Skeletal muscle tissue (tissue), 4 donors: ENCODE data around the gene SPON1. TPM values are rescaled to one million over a fixed set of nuclear protein-coding genes. Genes with fewer than 3 reads are reported as not detected.

ENCODE experiments used
- H3K27ac ChIP-seq: one replicate; pipeline ENCODE4 v1.7.0; 2013; ENCODE audit warnings: mild to moderate bottlenecking, low read depth, low read length, inconsistent platforms
- H3K27me3 ChIP-seq, 3 donors: one replicate each; pipeline ENCODE4 v1.7.0; 2013; ENCODE audit warnings: low read length in 3 of 3; ENCODE audit not compliant: control insufficient read depth in 3 of 3, insufficient read depth in 3 of 3
- H3K36me3 ChIP-seq, 3 donors: one replicate each; pipeline ENCODE4 v1.7.0; 2013; ENCODE audit warnings: low read length in 3 of 3; ENCODE audit not compliant: control insufficient read depth in 3 of 3, insufficient read depth in 3 of 3
- H3K4me1 ChIP-seq, 3 donors: one replicate each; pipeline ENCODE4 v1.7.0; 2013; ENCODE audit warnings: low read length in 3 of 3, mild to moderate bottlenecking in 3 of 3; ENCODE audit not compliant: control insufficient read depth in 3 of 3, insufficient read depth in 3 of 3
- H3K4me3 ChIP-seq, 3 donors: one replicate each; pipeline ENCODE4 v1.7.0; 2013; ENCODE audit warnings: low read length in 3 of 3
- H3K9ac ChIP-seq, 3 donors: one replicate each; pipeline ENCODE4 v1.7.0; 2013; ENCODE audit warnings: low read length in 3 of 3, mild to moderate bottlenecking in 3 of 3, moderate library complexity in 2 of 3, low read depth in 1 of 3
- H3K9me3 ChIP-seq, 3 donors: one replicate each; pipeline ENCODE4 v1.7.0; 2013; ENCODE audit warnings: low read length in 3 of 3; ENCODE audit not compliant: control insufficient read depth in 3 of 3
- total RNA-seq: library from RNA; depleted of rRNA; stranded (reverse); fragments of >200 nt; gene quantifications from one replicate; pipeline ENCODE4 v1.2.3, GENCODE V29; 2014
- donor health status: Osteomylitis.

SPON1 gene
- total RNA-seq, 1 donor from 2014 or later: 20.4 TPM

GRCh38 chr11:14093065-14093464 lies 130.5 kb downstream of the SPON1 start:
- no peak overlapping the region for H3K4me3 ChIP-seq
- no peaks in the 10 kb centered on the region for H3K4me1 ChIP-seq
- H3K9me3 ChIP-seq: no peaks in the 10 kb centered on the region
- H3K27me3 ChIP-seq: peaks cover 0 to 4% (median 4%) of the 10 kb centered on the region in 3 donors
- no peak overlapping the region for H3K27ac ChIP-seq
- no peaks in the 10 kb centered on the region for H3K36me3 ChIP-seq
- H3K9ac ChIP-seq: no peak overlapping the region

DNA sequence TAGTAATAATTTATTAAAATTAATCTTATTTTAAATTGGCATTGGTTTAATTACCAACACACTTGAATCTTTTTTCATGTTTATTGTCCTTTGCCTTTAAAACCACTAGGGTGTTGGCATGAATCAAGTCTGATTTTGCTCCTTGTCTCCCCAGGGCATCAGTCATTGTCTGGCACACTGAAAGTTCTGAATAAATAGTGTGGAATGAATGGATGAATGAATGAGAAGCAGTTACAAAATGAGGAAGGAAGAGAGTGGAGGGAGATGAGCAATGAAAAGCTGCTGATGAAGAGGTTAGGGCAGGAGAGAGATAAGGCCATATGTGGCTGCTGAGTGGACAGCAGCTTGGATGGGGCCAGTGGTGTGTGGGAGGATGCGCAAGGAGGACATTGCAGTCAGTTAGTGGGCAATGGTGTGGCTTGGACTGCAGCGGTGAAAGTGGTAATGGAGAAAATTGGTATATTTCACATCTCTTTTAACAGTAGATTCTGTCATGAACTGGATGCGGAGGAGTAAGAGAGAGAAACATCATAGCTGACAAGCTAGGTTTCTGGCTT lies 132.0 kb downstream of the SPON1 start:
- H3K27ac ChIP-seq: no peak overlapping the region

GRCh38 chr11:14095882-14096281 lies 133.4 kb downstream of the SPON1 start:
- Histone ChIP-seq H3K27ac (no peak overlapping the region), H3K9ac (no peak overlapping the region), H3K4me3 (no peak overlapping the region), H3K27me3 (no peaks in the 10 kb centered on the region), H3K9me3 (no peaks in the 10 kb centered on the region), H3K36me3 (no peaks in the 10 kb centered on the region), H3K4me1 (no peaks in the 10 kb centered on the region)

More for the DNA sequence above, 132.0 kb downstream of the SPON1 start:
- Histone ChIP-seq H3K4me3 (no peak overlapping the region), H3K27me3 (peaks cover 0 to 4% (median 0%) of the 10 kb centered on the region in 3 donors), H3K4me1 (no peaks in the 10 kb centered on the region), H3K9ac (no peak overlapping the region), H3K36me3 (no peaks in the 10 kb centered on the region), H3K9me3 (no peaks in the 10 kb centered on the region)

DNA sequence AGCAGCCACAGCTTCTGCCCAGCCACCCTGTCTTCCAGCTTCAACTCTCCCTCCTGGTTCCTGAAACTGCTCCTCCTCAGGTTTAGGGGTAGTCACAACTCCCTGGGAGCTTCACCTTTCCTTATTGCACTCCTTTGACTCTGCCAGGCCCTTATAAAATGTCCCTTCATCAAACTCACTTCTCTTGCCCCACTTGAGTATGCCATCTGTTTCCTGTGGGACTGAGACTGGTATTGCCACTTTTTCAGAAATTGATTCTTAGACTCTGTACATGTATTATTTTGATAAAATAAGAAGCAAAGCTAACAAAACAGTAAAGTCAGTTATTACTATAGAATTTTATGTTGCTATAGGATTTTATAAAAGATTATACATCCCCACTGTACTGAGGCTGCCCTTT lies 134.1 kb downstream of the SPON1 start:
- H3K36me3 ChIP-seq: no peaks in the 10 kb centered on the region
- no peaks in the 10 kb centered on the region for H3K27me3 ChIP-seq
- H3K9ac ChIP-seq: no peak overlapping the region
- H3K4me3 ChIP-seq: no peak overlapping the region
- H3K4me1 ChIP-seq: no peaks in the 10 kb centered on the region
- H3K9me3 ChIP-seq: no peaks in the 10 kb centered on the region
- H3K27ac ChIP-seq: no peak overlapping the region

DNA sequence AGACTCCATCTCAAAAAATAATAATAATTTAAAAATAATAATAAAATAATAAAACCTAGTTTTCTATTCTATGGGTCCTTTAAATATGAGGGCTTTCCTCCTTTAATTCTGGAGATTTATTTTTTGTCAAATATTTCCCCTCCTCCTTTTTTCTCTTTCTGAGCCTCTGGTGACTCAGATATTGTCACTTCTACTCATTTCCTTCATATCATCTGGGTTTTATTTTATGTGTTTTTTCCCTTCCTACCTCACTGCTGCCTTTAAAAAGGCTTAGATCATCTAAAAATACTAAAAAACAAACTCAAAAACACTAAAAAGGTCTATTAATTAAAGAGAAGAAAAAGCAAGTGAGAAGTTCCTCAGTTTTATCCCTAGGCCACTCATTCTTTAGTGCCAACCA lies 138.9 kb downstream of the SPON1 start:
- H3K9ac ChIP-seq: no peak overlapping the region
- H3K4me1 ChIP-seq: no peaks in the 10 kb centered on the region
- no peaks in the 10 kb centered on the region for H3K36me3 ChIP-seq
- no peak overlapping the region for H3K27ac ChIP-seq
- no peak overlapping the region for H3K4me3 ChIP-seq
- no peaks in the 10 kb centered on the region for H3K27me3 ChIP-seq
- no peaks in the 10 kb centered on the region for H3K9me3 ChIP-seq

GRCh38 chr11:14102766-14103165 lies 140.2 kb downstream of the SPON1 start:
- Histone ChIP-seq H3K36me3 (no peaks in the 10 kb centered on the region), H3K4me3 (no peak overlapping the region), H3K4me1 (no peaks in the 10 kb centered on the region), H3K27ac (no peak overlapping the region), H3K9ac (no peak overlapping the region), H3K27me3 (no peaks in the 10 kb centered on the region), H3K9me3 (no peaks in the 10 kb centered on the region)

DNA sequence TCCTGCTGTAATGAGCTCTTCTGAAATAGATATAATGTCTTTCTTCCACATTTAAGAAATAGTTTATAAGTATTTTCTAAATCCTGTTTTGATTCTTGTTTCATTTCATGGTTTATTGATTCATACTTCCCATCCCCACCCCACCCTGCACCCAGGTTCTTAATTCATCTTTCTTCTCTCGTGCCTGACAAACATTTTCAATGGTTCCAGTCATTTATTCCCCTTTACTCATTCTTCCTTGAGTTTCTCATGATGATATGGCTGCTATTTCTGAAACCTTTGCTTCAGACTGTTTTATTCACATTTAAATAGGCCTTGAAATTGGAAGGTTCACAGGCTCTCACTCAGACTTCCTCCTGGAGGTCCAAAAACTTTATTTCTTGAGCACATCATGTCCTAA lies 142.9 kb downstream of the SPON1 start:
- Histone ChIP-seq H3K27me3 (no peaks in the 10 kb centered on the region), H3K27ac (no peak overlapping the region), H3K36me3 (no peaks in the 10 kb centered on the region), H3K9ac (no peak overlapping the region), H3K4me3 (no peak overlapping the region), H3K4me1 (no peaks in the 10 kb centered on the region), H3K9me3 (no peaks in the 10 kb centered on the region)

GRCh38 chr11:14106303-14107049 lies 144.0 kb downstream of the SPON1 start:
- Histone ChIP-seq H3K36me3 (no peaks in the 10 kb centered on the region), H3K9ac (no peak overlapping the region)

GRCh38 chr11:14107050-14107430 lies 144.5 kb downstream of the SPON1 start:
- Histone ChIP-seq H3K4me1 (no peaks in the 10 kb centered on the region), H3K27me3 (no peaks in the 10 kb centered on the region), H3K9me3 (no peaks in the 10 kb centered on the region), H3K9ac (no peak overlapping the region), H3K27ac (no peak overlapping the region), H3K4me3 (no peak overlapping the region), H3K36me3 (no peaks in the 10 kb centered on the region)

More at GRCh38 chr11:14106303-14107049, 144.0 kb downstream of the SPON1 start:
- no peak overlapping the region for H3K27ac ChIP-seq
- H3K4me1 ChIP-seq: no peaks in the 10 kb centered on the region
- no peak overlapping the region for H3K4me3 ChIP-seq
- no peaks in the 10 kb centered on the region for H3K9me3 ChIP-seq
- H3K27me3 ChIP-seq: no peaks in the 10 kb centered on the region

- no peak overlapping the region for H3K27ac ChIP-seq
- no peaks in the 10 kb centered on the region for H3K36me3 ChIP-seq
- H3K27me3 ChIP-seq: no peaks in the 10 kb centered on the region
These were observed 147.2 kb downstream of the SPON1 start for GRCh38 chr11:14109742-14110141.

More at GRCh38 chr11:14109742-14110141, 147.2 kb downstream of the SPON1 start:
- Histone ChIP-seq H3K4me3 (no peak overlapping the region), H3K9ac (no peak overlapping the region), H3K9me3 (no peaks in the 10 kb centered on the region), H3K4me1 (peaks cover 0 to 7% (median 2%) of the 10 kb centered on the region in 3 donors)
